ENCODE results near the gene MDM2. TPM values are rescaled to one million over a fixed set of nuclear protein-coding genes. Genes with fewer than 3 reads are reported as not detected.

Gene MDM2
- total and polyA plus RNA-seq, 2 of the 8 experiments (the other 6 are each of a cell fraction or from before 2014, with no cell fraction given) = 15.1 to 115 TPM

DNA sequence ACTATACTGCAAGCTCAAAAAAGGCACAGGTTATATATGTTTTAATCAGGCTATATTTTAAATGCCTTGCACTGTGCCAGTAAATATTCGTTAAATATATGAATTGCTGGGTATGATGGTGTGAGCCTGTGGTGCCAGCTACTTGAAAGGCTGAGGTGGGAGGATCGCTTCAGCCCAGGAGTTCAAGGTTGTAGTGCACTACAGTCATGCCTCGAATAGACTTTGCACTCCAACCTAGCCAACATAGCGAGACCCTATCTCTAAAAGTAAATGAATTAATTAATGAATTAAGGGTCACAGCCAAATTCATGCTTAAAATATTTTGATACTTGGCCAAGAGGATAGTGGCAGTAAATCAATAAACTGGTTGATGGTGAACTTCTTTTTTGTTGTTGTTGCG, 22.2 kb upstream of the MDM2 start (continued):
- TF ChIP-seq, protein P1, sequence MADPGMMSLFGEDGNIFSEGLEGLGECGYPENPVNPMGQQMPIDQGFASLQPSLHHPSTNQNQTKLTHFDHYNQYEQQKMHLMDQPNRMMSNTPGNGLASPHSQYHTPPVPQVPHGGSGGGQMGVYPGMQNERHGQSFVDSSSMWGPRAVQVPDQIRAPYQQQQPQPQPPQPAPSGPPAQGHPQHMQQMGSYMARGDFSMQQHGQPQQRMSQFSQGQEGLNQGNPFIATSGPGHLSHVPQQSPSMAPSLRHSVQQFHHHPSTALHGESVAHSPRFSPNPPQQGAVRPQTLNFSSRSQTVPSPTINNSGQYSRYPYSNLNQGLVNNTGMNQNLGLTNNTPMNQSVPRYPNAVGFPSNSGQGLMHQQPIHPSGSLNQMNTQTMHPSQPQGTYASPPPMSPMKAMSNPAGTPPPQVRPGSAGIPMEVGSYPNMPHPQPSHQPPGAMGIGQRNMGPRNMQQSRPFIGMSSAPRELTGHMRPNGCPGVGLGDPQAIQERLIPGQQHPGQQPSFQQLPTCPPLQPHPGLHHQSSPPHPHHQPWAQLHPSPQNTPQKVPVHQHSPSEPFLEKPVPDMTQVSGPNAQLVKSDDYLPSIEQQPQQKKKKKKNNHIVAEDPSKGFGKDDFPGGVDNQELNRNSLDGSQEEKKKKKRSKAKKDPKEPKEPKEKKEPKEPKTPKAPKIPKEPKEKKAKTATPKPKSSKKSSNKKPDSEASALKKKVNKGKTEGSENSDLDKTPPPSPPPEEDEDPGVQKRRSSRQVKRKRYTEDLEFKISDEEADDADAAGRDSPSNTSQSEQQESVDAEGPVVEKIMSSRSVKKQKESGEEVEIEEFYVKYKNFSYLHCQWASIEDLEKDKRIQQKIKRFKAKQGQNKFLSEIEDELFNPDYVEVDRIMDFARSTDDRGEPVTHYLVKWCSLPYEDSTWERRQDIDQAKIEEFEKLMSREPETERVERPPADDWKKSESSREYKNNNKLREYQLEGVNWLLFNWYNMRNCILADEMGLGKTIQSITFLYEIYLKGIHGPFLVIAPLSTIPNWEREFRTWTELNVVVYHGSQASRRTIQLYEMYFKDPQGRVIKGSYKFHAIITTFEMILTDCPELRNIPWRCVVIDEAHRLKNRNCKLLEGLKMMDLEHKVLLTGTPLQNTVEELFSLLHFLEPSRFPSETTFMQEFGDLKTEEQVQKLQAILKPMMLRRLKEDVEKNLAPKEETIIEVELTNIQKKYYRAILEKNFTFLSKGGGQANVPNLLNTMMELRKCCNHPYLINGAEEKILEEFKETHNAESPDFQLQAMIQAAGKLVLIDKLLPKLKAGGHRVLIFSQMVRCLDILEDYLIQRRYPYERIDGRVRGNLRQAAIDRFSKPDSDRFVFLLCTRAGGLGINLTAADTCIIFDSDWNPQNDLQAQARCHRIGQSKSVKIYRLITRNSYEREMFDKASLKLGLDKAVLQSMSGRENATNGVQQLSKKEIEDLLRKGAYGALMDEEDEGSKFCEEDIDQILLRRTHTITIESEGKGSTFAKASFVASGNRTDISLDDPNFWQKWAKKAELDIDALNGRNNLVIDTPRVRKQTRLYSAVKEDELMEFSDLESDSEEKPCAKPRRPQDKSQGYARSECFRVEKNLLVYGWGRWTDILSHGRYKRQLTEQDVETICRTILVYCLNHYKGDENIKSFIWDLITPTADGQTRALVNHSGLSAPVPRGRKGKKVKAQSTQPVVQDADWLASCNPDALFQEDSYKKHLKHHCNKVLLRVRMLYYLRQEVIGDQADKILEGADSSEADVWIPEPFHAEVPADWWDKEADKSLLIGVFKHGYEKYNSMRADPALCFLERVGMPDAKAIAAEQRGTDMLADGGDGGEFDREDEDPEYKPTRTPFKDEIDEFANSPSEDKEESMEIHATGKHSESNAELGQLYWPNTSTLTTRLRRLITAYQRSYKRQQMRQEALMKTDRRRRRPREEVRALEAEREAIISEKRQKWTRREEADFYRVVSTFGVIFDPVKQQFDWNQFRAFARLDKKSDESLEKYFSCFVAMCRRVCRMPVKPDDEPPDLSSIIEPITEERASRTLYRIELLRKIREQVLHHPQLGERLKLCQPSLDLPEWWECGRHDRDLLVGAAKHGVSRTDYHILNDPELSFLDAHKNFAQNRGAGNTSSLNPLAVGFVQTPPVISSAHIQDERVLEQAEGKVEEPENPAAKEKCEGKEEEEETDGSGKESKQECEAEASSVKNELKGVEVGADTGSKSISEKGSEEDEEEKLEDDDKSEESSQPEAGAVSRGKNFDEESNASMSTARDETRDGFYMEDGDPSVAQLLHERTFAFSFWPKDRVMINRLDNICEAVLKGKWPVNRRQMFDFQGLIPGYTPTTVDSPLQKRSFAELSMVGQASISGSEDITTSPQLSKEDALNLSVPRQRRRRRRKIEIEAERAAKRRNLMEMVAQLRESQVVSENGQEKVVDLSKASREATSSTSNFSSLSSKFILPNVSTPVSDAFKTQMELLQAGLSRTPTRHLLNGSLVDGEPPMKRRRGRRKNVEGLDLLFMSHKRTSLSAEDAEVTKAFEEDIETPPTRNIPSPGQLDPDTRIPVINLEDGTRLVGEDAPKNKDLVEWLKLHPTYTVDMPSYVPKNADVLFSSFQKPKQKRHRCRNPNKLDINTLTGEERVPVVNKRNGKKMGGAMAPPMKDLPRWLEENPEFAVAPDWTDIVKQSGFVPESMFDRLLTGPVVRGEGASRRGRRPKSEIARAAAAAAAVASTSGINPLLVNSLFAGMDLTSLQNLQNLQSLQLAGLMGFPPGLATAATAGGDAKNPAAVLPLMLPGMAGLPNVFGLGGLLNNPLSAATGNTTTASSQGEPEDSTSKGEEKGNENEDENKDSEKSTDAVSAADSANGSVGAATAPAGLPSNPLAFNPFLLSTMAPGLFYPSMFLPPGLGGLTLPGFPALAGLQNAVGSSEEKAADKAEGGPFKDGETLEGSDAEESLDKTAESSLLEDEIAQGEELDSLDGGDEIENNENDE (IDR thresholded peaks at IDR 0.05; ENCODE audit: insufficient replicate concordance, low read length) = no peak
- TF ChIP-seq EGR1 (IDR thresholded peaks at IDR 0.05; ENCODE audit: borderline replicate concordance, low read depth, low read length) (no peak), POLR2AphosphoS5 (IDR thresholded peaks at IDR 0.05; ENCODE audit: low read depth, low read length) (no peak), CBX5 (IDR thresholded peaks at IDR 0.05; ENCODE audit: low read depth, low read length) (no peak), SRF (IDR thresholded peaks at IDR 0.05; ENCODE audit: low read depth, low read length) (no peak), USF2 (IDR thresholded peaks at IDR 0.05; ENCODE audit: low read length) (no peak), CEBPB (IDR thresholded peaks at IDR 0.05; ENCODE audit: low read depth, low read length) (no peak), E2F6 (IDR thresholded peaks at IDR 0.05) (no peak)

All from H1 (cell line).